H9 (cell line): ENCODE data around the gene ACTN1. TPM values are rescaled to one million over a fixed set of nuclear protein-coding genes. Genes with fewer than 3 reads are reported as not detected.

ENCODE experiments used
- DNase-seq: peaks from one replicate; pipeline ENCODE4 v3.0.0-alpha.2; 2017
- H2AFZ ChIP-seq: one replicate; pipeline ENCODE4 v1.6.1; 2013; ENCODE audit warnings: mild to moderate bottlenecking, low read length, control low read depth, moderate library complexity
- H2AK5ac ChIP-seq: 2 replicates; pipeline ENCODE4 v1.6.1; 2013; ENCODE audit warnings: low read length, control low read depth, mixed read lengths; ENCODE audit not compliant: insufficient read length
- H2BK120ac ChIP-seq: one replicate; pipeline ENCODE4 v1.6.1; 2013; ENCODE audit warnings: low read depth, mild to moderate bottlenecking, low read length, control low read depth, inconsistent platforms; ENCODE audit not compliant: poor library complexity, severe bottlenecking
- H2BK12ac ChIP-seq: 2 replicates; pipeline ENCODE4 v1.6.1; 2013; ENCODE audit warnings: low read length, control low read depth, mixed read lengths, low read depth; ENCODE audit not compliant: insufficient read length
- H2BK15ac ChIP-seq: 2 replicates; pipeline ENCODE4 v1.6.1; 2013; ENCODE audit warnings: low read depth, low read length, control low read depth
- H2BK20ac ChIP-seq: one replicate; pipeline ENCODE4 v1.6.1; 2013; ENCODE audit warnings: low read depth, mild to moderate bottlenecking, low read length, control low read depth, inconsistent platforms; ENCODE audit not compliant: poor library complexity, severe bottlenecking
- H2BK5ac ChIP-seq: 2 replicates; pipeline ENCODE4 v1.6.1; 2013; ENCODE audit warnings: low read length, control low read depth, mixed read lengths; ENCODE audit not compliant: insufficient read length
- H3K14ac ChIP-seq: 2 replicates; pipeline ENCODE4 v1.6.1; 2013; ENCODE audit warnings: low read length, control low read depth; ENCODE audit not compliant: insufficient read depth
- H3K18ac ChIP-seq: 2 replicates; pipeline ENCODE4 v1.6.1; 2013; ENCODE audit warnings: low read depth, mild to moderate bottlenecking, mixed read lengths, low read length, control low read depth; ENCODE audit not compliant: insufficient read length
- H3K23ac ChIP-seq: 2 replicates; pipeline ENCODE4 v1.6.1; 2013; ENCODE audit warnings: low read length, control low read depth, mixed read lengths, low read depth; ENCODE audit not compliant: insufficient read length
- H3K23me2 ChIP-seq: 2 replicates; pipeline ENCODE4 v1.6.1; 2013; ENCODE audit warnings: low read depth, mild to moderate bottlenecking, mixed read lengths, low read length, control low read depth; ENCODE audit not compliant: insufficient read length, poor library complexity, severe bottlenecking
- H3K27ac ChIP-seq: 2 replicates; pipeline ENCODE4 v1.5.1; 2013; ENCODE audit warnings: low read length, control low read depth, mixed read lengths, low read depth; ENCODE audit not compliant: insufficient read length
- H3K27me3 ChIP-seq: 2 replicates; pipeline ENCODE4 v1.6.1; 2013; ENCODE audit warnings: low read length, control low read depth, inconsistent platforms; ENCODE audit not compliant: insufficient read depth
- H3K4ac ChIP-seq: 2 replicates; pipeline ENCODE4 v1.6.1; 2013; ENCODE audit warnings: low read depth, mild to moderate bottlenecking, control low read depth, inconsistent platforms, low read length, moderate library complexity
- H3K4me1 ChIP-seq: 2 replicates; pipeline ENCODE4 v1.6.1; 2013; ENCODE audit warnings: low read length, control low read depth, inconsistent platforms; ENCODE audit not compliant: insufficient read depth
- H3K4me2 ChIP-seq: 2 replicates; pipeline ENCODE4 v1.6.1; 2013; ENCODE audit warnings: low read length, control low read depth, mixed read lengths; ENCODE audit not compliant: insufficient read length, insufficient read depth
- H3K56ac ChIP-seq: 2 replicates; pipeline ENCODE4 v1.6.1; 2013; ENCODE audit warnings: low read depth, mild to moderate bottlenecking, mixed read lengths, low read length, control low read depth; ENCODE audit not compliant: insufficient read length
- H3K79me1 ChIP-seq: 2 replicates; pipeline ENCODE4 v1.6.1; 2013; ENCODE audit warnings: low read depth, mild to moderate bottlenecking, moderate library complexity, low read length, control low read depth, inconsistent platforms; ENCODE audit not compliant: insufficient read depth, poor library complexity, severe bottlenecking
- H3K79me2 ChIP-seq: 2 replicates; pipeline ENCODE4 v1.6.1; 2013; ENCODE audit warnings: low read length, control low read depth, inconsistent platforms; ENCODE audit not compliant: insufficient read depth
- H3K9ac ChIP-seq: 2 replicates; pipeline ENCODE4 v1.6.1; 2013; ENCODE audit warnings: low read length, control low read depth, mixed read lengths; ENCODE audit not compliant: insufficient read length; ENCODE audit errors: extremely low read depth
- H3K9me3 ChIP-seq: one replicate; pipeline ENCODE4 v1.6.1; 2013; ENCODE audit warnings: low read depth, low read length, inconsistent platforms; ENCODE audit not compliant: control insufficient read depth
- H3T11ph ChIP-seq: one replicate; pipeline ENCODE4 v1.6.1; 2013; ENCODE audit warnings: mild to moderate bottlenecking, low read length, control low read depth, inconsistent platforms
- H4K20me1 ChIP-seq: one replicate; pipeline ENCODE4 v1.6.1; 2013; ENCODE audit not compliant: control insufficient read depth, insufficient read length, insufficient read depth
- H4K5ac ChIP-seq: 2 replicates; pipeline ENCODE4 v1.6.1; 2013; ENCODE audit warnings: low read depth, mild to moderate bottlenecking, mixed read lengths, low read length, control low read depth; ENCODE audit not compliant: insufficient read length
- H4K8ac ChIP-seq: replicated peaks from 2 replicates; pipeline ENCODE4 v1.6.1; 2013; ENCODE audit warnings: low read length, control low read depth, mixed read lengths, low read depth; ENCODE audit not compliant: insufficient read length
- H4K91ac ChIP-seq: 2 replicates; pipeline ENCODE4 v1.6.1; 2013; ENCODE audit warnings: low read depth, mild to moderate bottlenecking, moderate library complexity, mixed read lengths, low read length, control low read depth; ENCODE audit not compliant: insufficient read length
- H3K27ac Mint-ChIP-seq, 3 experiments: 2 replicates in 2 of 3; 3 replicates in 1 of 3; pipeline ENCODE4 v1.8.0; 2020 to 2021; ENCODE audit warnings: mixed read lengths in 3 of 3, mild to moderate bottlenecking in 1 of 3, moderate library complexity in 1 of 3
- H3K27me3 Mint-ChIP-seq: 2 replicates; pipeline ENCODE4 v1.8.0; 2021; ENCODE audit warnings: low read depth, mild to moderate bottlenecking, moderate library complexity, mixed read lengths
- H3K36me3 Mint-ChIP-seq, 3 experiments: 2 replicates in 2 of 3; 3 replicates in 1 of 3; pipeline ENCODE4 v1.8.0; 2020 to 2021; ENCODE audit warnings: low read depth in 3 of 3, mixed read lengths in 3 of 3; ENCODE audit not compliant: insufficient read depth in 1 of 3
- H3K4me1 Mint-ChIP-seq, 2 experiments: 2 replicates each; pipeline ENCODE4 v1.8.0; 2020; ENCODE audit warnings: mixed read lengths in 2 of 2
- H3K4me3 Mint-ChIP-seq, 2 experiments: 2 replicates in 1 of 2; 3 replicates in 1 of 2; pipeline ENCODE4 v1.8.0; 2020 to 2021; ENCODE audit warnings: mild to moderate bottlenecking in 2 of 2, mixed read lengths in 2 of 2, moderate library complexity in 1 of 2
- H3K9me3 Mint-ChIP-seq, 2 experiments: 2 replicates in 1 of 2; 3 replicates in 1 of 2; pipeline ENCODE4 v1.8.0; 2020; ENCODE audit warnings: mild to moderate bottlenecking in 2 of 2, mixed read lengths in 2 of 2, moderate library complexity in 1 of 2
- WGBS: extraction: QIAGEN DNeasy Blood & Tissue Kit; methylation state at CpG from one replicate; pipeline ENCODE4 v1.1.7; 2013; ENCODE audit warnings: missing lambda C conversion rate, low lambda C conversion rate, mixed read lengths; ENCODE audit not compliant: insufficient read length; ENCODE audit errors: extremely low coverage; 5-methylcytosine and 5-hydroxymethylcytosine counted together
- total RNA-seq: library from RNA; stranded (reverse); gene quantifications from 2 replicates; pipeline ENCODE4 v1.2.1, GENCODE V29; 2021
- TF ChIP-seq, protein P1 (sequence below): fragments of 200-600 bp; sonication (generic); conservative IDR thresholded peaks from 3 replicates; pipeline ENCODE4 v1.8.0; 2021; ENCODE audit warnings: antibody characterized with exemption, mild to moderate bottlenecking

The ACTN1 gene
- total RNA-seq, 1 experiment from 2014 or later = 219 TPM

DNA sequence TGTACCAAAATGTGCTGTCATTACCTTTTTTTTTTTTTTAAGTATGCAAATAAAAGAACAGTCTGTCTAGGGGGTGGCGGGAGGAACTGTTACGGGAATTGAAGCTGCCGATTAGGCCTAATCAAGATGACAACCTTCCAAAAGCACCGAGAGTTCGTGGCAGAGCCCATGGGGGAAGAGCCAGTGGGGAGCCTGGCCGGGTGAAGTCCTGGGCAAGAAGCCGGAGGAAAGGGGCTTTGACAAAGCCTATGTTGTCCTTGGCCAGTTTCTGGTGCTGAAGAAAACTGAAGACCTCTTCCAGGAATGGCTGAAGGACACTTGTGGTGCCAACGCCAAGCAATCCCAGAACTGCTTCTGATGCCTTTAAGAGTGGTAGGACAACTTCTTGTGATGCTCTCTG, 42.6 kb downstream of the ACTN1 start:
- H3K9ac ChIP-seq = no peak overlapping the region
- no peak overlapping the region for H3K18ac ChIP-seq
- TF ChIP-seq, protein P1, sequence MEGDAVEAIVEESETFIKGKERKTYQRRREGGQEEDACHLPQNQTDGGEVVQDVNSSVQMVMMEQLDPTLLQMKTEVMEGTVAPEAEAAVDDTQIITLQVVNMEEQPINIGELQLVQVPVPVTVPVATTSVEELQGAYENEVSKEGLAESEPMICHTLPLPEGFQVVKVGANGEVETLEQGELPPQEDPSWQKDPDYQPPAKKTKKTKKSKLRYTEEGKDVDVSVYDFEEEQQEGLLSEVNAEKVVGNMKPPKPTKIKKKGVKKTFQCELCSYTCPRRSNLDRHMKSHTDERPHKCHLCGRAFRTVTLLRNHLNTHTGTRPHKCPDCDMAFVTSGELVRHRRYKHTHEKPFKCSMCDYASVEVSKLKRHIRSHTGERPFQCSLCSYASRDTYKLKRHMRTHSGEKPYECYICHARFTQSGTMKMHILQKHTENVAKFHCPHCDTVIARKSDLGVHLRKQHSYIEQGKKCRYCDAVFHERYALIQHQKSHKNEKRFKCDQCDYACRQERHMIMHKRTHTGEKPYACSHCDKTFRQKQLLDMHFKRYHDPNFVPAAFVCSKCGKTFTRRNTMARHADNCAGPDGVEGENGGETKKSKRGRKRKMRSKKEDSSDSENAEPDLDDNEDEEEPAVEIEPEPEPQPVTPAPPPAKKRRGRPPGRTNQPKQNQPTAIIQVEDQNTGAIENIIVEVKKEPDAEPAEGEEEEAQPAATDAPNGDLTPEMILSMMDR = no peak
- no peaks in the 10 kb centered on the region for H4K20me1 ChIP-seq
- H3K23ac ChIP-seq = no peak overlapping the region
- no peaks in the 10 kb centered on the region for H3K23me2 ChIP-seq
- peaks cover 7% of the 10 kb centered on the region for H3K79me1 ChIP-seq
- Mint-ChIP-seq H3K27me3 (no peaks in the 10 kb centered on the region), H3K27ac (peak overlapping the region; percentile 29 to 76 (median 65); a peak in 3 of 7 replicates), H3K9me3 (no peaks in the 10 kb centered on the region), H3K4me3 (no peak overlapping the region), H3K36me3 (peaks cover 0 to 7% (median 1%) of the 10 kb centered on the region in 3 experiments; a peak in 3 of 7 replicates), H3K4me1 (peaks cover 61 to 80% of the 10 kb centered on the region in 2 experiments)
- H2BK15ac ChIP-seq = no peak overlapping the region
- no peak overlapping the region for H2BK5ac ChIP-seq
- H3K4ac ChIP-seq = no peak overlapping the region
- peaks cover 36% of the 10 kb centered on the region for H3K79me2 ChIP-seq
- H2BK120ac ChIP-seq = no peak overlapping the region
- DNase-seq = no peak
- H3K4me1 ChIP-seq = peaks cover 4% of the 10 kb centered on the region; the same call in 1 of the 2 replicates
- H2BK12ac ChIP-seq = no peak overlapping the region
- no peak overlapping the region for H3K56ac ChIP-seq
- H2BK20ac ChIP-seq = no peak overlapping the region
- no peak overlapping the region for H3K27ac ChIP-seq
- no peak overlapping the region for H2AFZ ChIP-seq
- no peak overlapping the region for H4K5ac ChIP-seq
- no peak overlapping the region for H3T11ph ChIP-seq
- H3K9me3 ChIP-seq = no peaks in the 10 kb centered on the region
- no peak overlapping the region for H3K14ac ChIP-seq
- no CpG with 5 or more reads among the region's 8 CpGs for WGBS
- H3K4me2 ChIP-seq = no peak overlapping the region
- H4K91ac ChIP-seq = no peak overlapping the region
- H3K27me3 ChIP-seq = no peaks in the 10 kb centered on the region
- H4K8ac ChIP-seq = no peak overlapping the region
- H2AK5ac ChIP-seq = no peak overlapping the region
